ENCODE results near the gene ATOSB. TPM values are rescaled to one million over a fixed set of nuclear protein-coding genes. Genes with fewer than 3 reads are reported as not detected.

The ATOSB gene
- total and polyA plus RNA-seq, 9 of the 15 experiments (the other 6 are each of a cell fraction or from before 2014, with no cell fraction given) = 0.45 to 8.0 (median 4.2) TPM

DNA sequence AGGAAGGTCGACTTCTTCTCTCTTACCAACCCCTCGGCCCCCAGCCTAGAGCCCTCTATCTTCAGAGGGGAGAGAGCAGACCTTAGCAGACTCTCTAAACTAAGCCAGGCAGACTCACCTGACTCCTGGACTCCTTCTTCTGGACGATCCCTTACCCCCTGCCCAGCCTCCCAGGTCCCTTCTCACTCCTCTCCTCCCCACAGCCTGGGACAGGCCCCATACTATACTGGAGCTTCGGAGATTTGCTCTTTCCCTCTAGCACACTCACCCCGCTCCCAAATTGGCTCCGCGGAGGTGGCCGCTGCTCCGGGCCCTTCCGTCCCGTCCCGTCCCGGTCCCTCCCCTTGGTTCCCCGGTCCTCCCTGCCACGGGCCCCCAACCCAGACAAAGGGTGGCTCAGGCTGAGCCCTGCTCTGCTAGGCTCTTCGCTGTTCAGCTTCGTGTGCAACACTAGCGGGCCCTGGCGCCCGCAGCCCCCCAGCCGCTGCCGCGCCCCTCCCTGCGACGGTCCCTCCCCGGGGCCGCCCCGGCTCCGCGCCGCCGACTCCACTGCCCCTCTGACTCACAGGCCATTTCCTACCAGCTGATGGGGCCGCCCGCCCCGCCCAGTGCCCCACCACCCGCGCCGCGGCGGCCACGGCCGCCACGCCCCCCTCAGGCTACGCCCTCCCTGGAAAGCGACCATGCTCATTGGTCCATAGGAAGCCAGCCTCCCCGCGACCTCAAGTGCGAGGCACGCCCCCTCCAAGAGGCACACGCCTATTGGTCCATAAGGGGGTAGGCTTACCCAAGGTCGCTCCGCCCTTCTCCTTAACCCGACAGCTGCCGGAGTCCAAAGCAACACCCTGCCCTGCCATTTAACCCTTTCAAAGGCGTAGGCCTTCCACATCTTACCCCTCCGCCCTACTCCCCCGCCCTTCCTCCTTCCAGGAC is 4.4 kb downstream of the ATOSB start (continued):
- TF ChIP-seq NR2C2 (CRISPR knock-in tag; IDR thresholded peaks at IDR 0.05) (no peak), NR2C2 (tag; IDR thresholded peaks at IDR 0.05) (peak; percentile 36), NCOA2 (IDR thresholded peaks at IDR 0.05; ENCODE audit: partially characterized antibody in 2 of 2) (no peak), ZNF316 (IDR thresholded peaks at IDR 0.05) (no peak), RB1 (IDR thresholded peaks at IDR 0.05; ENCODE audit: low read depth) (0 out of 2 replicates have a peak, but pooled peaks have one; percentile 16), RBFOX2 (IDR thresholded peaks at IDR 0.05; ENCODE audit: low read depth, low read length) (peak; percentile 69), SLC30A9 (CRISPR knock-in tag; IDR thresholded peaks at IDR 0.05) (no peak), PHF8 (IDR thresholded peaks at IDR 0.05; ENCODE audit: borderline replicate concordance, low read length) (peak; percentile 52; the same call in 1 of the 2 replicates), ZFP36 (IDR thresholded peaks at IDR 0.05; ENCODE audit: low read depth, low read length, partially characterized antibody) (peak; percentile 6), FOXM1 (IDR thresholded peaks at IDR 0.05; ENCODE audit: low read depth) (peak; percentile 51; the same call in 1 of the 2 replicates), FOXM1 (CRISPR knock-in tag; IDR thresholded peaks at IDR 0.05; ENCODE audit: low read depth) (no peak), YY1 (IDR thresholded peaks at IDR 0.05; ENCODE audit: borderline replicate concordance in 1 of 3, control insufficient read depth in 1 of 3, extremely low read depth in 1 of 3, insufficient read depth in 3 of 3, insufficient read length in 1 of 3, insufficient replicate concordance in 2 of 3, low read depth in 1 of 3, low read length in 2 of 3) (peak in 1 of 3 experiments; percentile 16), POLR2B (IDR thresholded peaks at IDR 0.05; ENCODE audit: low read depth, partially characterized antibody) (no peak)
- TF ChIP-seq, protein P1, sequence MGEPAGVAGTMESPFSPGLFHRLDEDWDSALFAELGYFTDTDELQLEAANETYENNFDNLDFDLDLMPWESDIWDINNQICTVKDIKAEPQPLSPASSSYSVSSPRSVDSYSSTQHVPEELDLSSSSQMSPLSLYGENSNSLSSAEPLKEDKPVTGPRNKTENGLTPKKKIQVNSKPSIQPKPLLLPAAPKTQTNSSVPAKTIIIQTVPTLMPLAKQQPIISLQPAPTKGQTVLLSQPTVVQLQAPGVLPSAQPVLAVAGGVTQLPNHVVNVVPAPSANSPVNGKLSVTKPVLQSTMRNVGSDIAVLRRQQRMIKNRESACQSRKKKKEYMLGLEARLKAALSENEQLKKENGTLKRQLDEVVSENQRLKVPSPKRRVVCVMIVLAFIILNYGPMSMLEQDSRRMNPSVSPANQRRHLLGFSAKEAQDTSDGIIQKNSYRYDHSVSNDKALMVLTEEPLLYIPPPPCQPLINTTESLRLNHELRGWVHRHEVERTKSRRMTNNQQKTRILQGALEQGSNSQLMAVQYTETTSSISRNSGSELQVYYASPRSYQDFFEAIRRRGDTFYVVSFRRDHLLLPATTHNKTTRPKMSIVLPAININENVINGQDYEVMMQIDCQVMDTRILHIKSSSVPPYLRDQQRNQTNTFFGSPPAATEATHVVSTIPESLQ (CRISPR knock-in tag; IDR thresholded peaks at IDR 0.05) = no peak
- TF ChIP-seq, protein P2, sequence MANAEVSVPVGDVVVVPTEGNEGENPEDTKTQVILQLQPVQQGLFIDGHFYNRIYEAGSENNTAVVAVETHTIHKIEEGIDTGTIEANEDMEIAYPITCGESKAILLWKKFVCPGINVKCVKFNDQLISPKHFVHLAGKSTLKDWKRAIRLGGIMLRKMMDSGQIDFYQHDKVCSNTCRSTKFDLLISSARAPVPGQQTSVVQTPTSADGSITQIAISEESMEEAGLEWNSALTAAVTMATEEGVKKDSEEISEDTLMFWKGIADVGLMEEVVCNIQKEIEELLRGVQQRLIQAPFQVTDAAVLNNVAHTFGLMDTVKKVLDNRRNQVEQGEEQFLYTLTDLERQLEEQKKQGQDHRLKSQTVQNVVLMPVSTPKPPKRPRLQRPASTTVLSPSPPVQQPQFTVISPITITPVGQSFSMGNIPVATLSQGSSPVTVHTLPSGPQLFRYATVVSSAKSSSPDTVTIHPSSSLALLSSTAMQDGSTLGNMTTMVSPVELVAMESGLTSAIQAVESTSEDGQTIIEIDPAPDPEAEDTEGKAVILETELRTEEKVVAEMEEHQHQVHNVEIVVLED (CRISPR knock-in tag; IDR thresholded peaks at IDR 0.05) = no peak
